HEK293 (cell line): ENCODE measurements around the gene CDH24.

Source experiments
- BCL11A ChIP-seq: fragments of 450-650 bp; formaldehyde crosslinking; IDR thresholded peaks from 2 replicates; pipeline ENCODE4 v1.5.1; 2016; ENCODE audit warnings: low read depth, missing biosample characterization, missing genetic modification characterization
- HOXD13 ChIP-seq: sonication (generic); formaldehyde crosslinking; IDR thresholded peaks from 2 replicates; pipeline ENCODE4 v1.8.0; 2022; ENCODE audit warnings: missing genetic modification reagents, borderline replicate concordance
- KLF17 ChIP-seq: fragments of 450-650 bp; formaldehyde crosslinking; IDR thresholded peaks from 2 replicates; pipeline ENCODE4 v1.5.1; 2016; ENCODE audit warnings: missing biosample characterization, missing genetic modification characterization
- KLF8 ChIP-seq: fragments of 450-650 bp; formaldehyde crosslinking; IDR thresholded peaks from 2 replicates; pipeline ENCODE4 v1.5.1; 2016; ENCODE audit warnings: missing biosample characterization, missing genetic modification characterization
- MYNN ChIP-seq: fragments of 450-650 bp; formaldehyde crosslinking; IDR thresholded peaks from 2 replicates; pipeline ENCODE4 v1.5.1; 2016; ENCODE audit warnings: missing biosample characterization, missing genetic modification characterization, borderline replicate concordance
- REST ChIP-seq: fragments of 450-650 bp; formaldehyde crosslinking; IDR thresholded peaks from 2 replicates; pipeline ENCODE4 v1.5.1; 2016; ENCODE audit warnings: missing biosample characterization, missing genetic modification characterization
- SP7 ChIP-seq: fragments of 450-650 bp; formaldehyde crosslinking; IDR thresholded peaks from 2 replicates; pipeline ENCODE4 v1.5.1; 2016; ENCODE audit warnings: missing biosample characterization, missing genetic modification characterization
- TSHZ1 ChIP-seq: fragments of 450-650 bp; formaldehyde crosslinking; IDR thresholded peaks from 2 replicates; pipeline ENCODE4 v1.5.1; 2016; ENCODE audit warnings: missing biosample characterization, missing genetic modification characterization, borderline replicate concordance
- ZBTB10 ChIP-seq: fragments of 450-650 bp; formaldehyde crosslinking; IDR thresholded peaks from 2 replicates; pipeline ENCODE4 v1.5.1; 2016; ENCODE audit warnings: missing biosample characterization, missing genetic modification characterization
- ZEB2 ChIP-seq: fragments of 450-650 bp; formaldehyde crosslinking; IDR thresholded peaks from 2 replicates; pipeline ENCODE4 v1.5.1; 2016; ENCODE audit warnings: missing biosample characterization, missing genetic modification characterization
- ZFP3 ChIP-seq: fragments of 450-650 bp; formaldehyde crosslinking; IDR thresholded peaks from 2 replicates; pipeline ENCODE4 v1.5.1; 2016; ENCODE audit warnings: low read depth, missing biosample characterization, missing genetic modification characterization
- ZFP69B ChIP-seq: fragments of 450-650 bp; formaldehyde crosslinking; IDR thresholded peaks from 2 replicates; pipeline ENCODE4 v1.5.1; 2016; ENCODE audit warnings: missing biosample characterization, missing genetic modification characterization
- ZNF169 ChIP-seq: fragments of 450-650 bp; formaldehyde crosslinking; IDR thresholded peaks from 2 replicates; pipeline ENCODE4 v1.5.1; 2016; ENCODE audit warnings: missing biosample characterization, missing genetic modification characterization
- ZNF19 ChIP-seq: fragments of 450-650 bp; formaldehyde crosslinking; IDR thresholded peaks from 2 replicates; pipeline ENCODE4; 2016; ENCODE audit warnings: missing biosample characterization, missing genetic modification characterization, low read depth
- ZNF2 ChIP-seq: fragments of 450-650 bp; formaldehyde crosslinking; IDR thresholded peaks from 2 replicates; pipeline ENCODE4 v1.5.1; 2016; ENCODE audit warnings: missing biosample characterization, missing genetic modification characterization
- ZNF202 ChIP-seq: fragments of 450-650 bp; formaldehyde crosslinking; IDR thresholded peaks from 2 replicates; pipeline ENCODE4 v1.5.1; 2016; ENCODE audit warnings: missing biosample characterization, missing genetic modification characterization, borderline replicate concordance
- ZNF24 ChIP-seq: fragments of 450-650 bp; formaldehyde crosslinking; IDR thresholded peaks from 2 replicates; pipeline ENCODE4 v1.5.1; 2016; ENCODE audit warnings: missing biosample characterization, missing genetic modification characterization
- ZNF248 ChIP-seq: fragments of 450-650 bp; formaldehyde crosslinking; IDR thresholded peaks from 2 replicates; pipeline ENCODE4 v1.5.1; 2017; ENCODE audit warnings: missing biosample characterization, missing genetic modification characterization
- ZNF354C ChIP-seq: fragments of 450-650 bp; formaldehyde crosslinking; IDR thresholded peaks from 2 replicates; pipeline ENCODE4 v1.5.1; 2016; ENCODE audit warnings: missing biosample characterization, missing genetic modification characterization, low read depth, borderline replicate concordance
- ZNF366 ChIP-seq: fragments of 450-650 bp; formaldehyde crosslinking; conservative IDR thresholded peaks from 2 replicates; pipeline ENCODE4 v1.5.1; 2016; ENCODE audit warnings: missing biosample characterization, missing genetic modification characterization
- ZNF37A ChIP-seq: fragments of 450-650 bp; IDR thresholded peaks from 2 replicates; pipeline ENCODE4 v1.5.1; 2018; ENCODE audit warnings: missing biosample characterization, missing genetic modification characterization
- ZNF426 ChIP-seq: fragments of 450-650 bp; formaldehyde crosslinking; IDR thresholded peaks from 2 replicates; pipeline ENCODE4 v1.5.1; 2017; ENCODE audit warnings: missing biosample characterization, missing genetic modification characterization, mild to moderate bottlenecking, inconsistent platforms, moderate library complexity
- ZNF48 ChIP-seq: fragments of 450-650 bp; formaldehyde crosslinking; IDR thresholded peaks from 2 replicates; pipeline ENCODE4 v1.5.1; 2016; ENCODE audit warnings: missing biosample characterization, missing genetic modification characterization
- ZNF530 ChIP-seq: fragments of 450-650 bp; formaldehyde crosslinking; IDR thresholded peaks from 2 replicates; pipeline ENCODE4 v1.5.1; 2016; ENCODE audit warnings: low read depth, missing biosample characterization, missing genetic modification characterization
- ZNF596 ChIP-seq: fragments of 450-650 bp; IDR thresholded peaks from 2 replicates; pipeline ENCODE4 v1.5.0; 2018; ENCODE audit warnings: missing biosample characterization, mild to moderate bottlenecking, missing genetic modification characterization, moderate library complexity
- ZNF654 ChIP-seq: fragments of 450-650 bp; formaldehyde crosslinking; IDR thresholded peaks from 2 replicates; pipeline ENCODE4 v1.5.1; 2016; ENCODE audit warnings: low read depth, missing biosample characterization, missing genetic modification characterization
- ZNF768 ChIP-seq: fragments of 450-650 bp; formaldehyde crosslinking; IDR thresholded peaks from 2 replicates; pipeline ENCODE4 v1.5.1; 2018; ENCODE audit warnings: missing biosample characterization, mild to moderate bottlenecking, missing genetic modification characterization
- ZSCAN16 ChIP-seq: fragments of 450-650 bp; formaldehyde crosslinking; IDR thresholded peaks from 2 replicates; pipeline ENCODE4 v1.5.1; 2016; ENCODE audit warnings: missing biosample characterization, missing genetic modification characterization
- ZSCAN5A ChIP-seq: fragments of 450-650 bp; formaldehyde crosslinking; IDR thresholded peaks from 2 replicates; pipeline ENCODE4 v1.5.1; 2016; ENCODE audit warnings: missing biosample characterization, missing genetic modification characterization

Gene CDH24

GRCh38 chr14:23068789-23069412 is 11.6 kb upstream of the CDH24 start (continued):
- TF ChIP-seq ZSCAN5A (tag by site-specific recombination) (no peak), ZNF366 (tag by site-specific recombination) (peak; percentile 82), KLF17 (tag by site-specific recombination) (0 out of 2 replicates have a peak, but pooled peaks have one; percentile 32), ZNF426 (tag by site-specific recombination) (0 out of 2 replicates have a peak, but pooled peaks have one; percentile 6), ZNF768 (tag by site-specific recombination) (no peak), MYNN (no peak), BCL11A (tag by site-specific recombination) (no peak), ZSCAN16 (no peak), ZFP3 (tag by site-specific recombination) (no peak), TSHZ1 (tag by site-specific recombination) (no peak), ZNF596 (no peak), ZNF37A (tag by site-specific recombination) (no peak), ZNF48 (tag by site-specific recombination) (no peak), ZNF19 (no peak), ZNF169 (tag by site-specific recombination) (no peak), ZNF530 (tag by site-specific recombination) (no peak), ZNF2 (tag by site-specific recombination) (peak; percentile 37; the same call in 1 of the 2 replicates), ZNF202 (no peak), ZEB2 (peak; percentile 55; the same call in 1 of the 2 replicates), ZNF248 (no peak), KLF8 (tag by site-specific recombination) (peak; percentile 36; the same call in 1 of the 2 replicates), ZNF654 (tag by site-specific recombination) (peak; percentile 86), HOXD13 (CRISPR knock-in tag) (no peak), ZNF354C (tag by site-specific recombination) (no peak), ZBTB10 (tag by site-specific recombination) (no peak), SP7 (tag by site-specific recombination) (0 out of 2 replicates have a peak, but pooled peaks have one; percentile 37), REST (no peak), ZFP69B (tag by site-specific recombination) (0 out of 2 replicates have a peak, but pooled peaks have one; percentile 33), ZNF24 (tag by site-specific recombination) (no peak)
